ENCODE data around the gene IGF2BP1.

DNA sequence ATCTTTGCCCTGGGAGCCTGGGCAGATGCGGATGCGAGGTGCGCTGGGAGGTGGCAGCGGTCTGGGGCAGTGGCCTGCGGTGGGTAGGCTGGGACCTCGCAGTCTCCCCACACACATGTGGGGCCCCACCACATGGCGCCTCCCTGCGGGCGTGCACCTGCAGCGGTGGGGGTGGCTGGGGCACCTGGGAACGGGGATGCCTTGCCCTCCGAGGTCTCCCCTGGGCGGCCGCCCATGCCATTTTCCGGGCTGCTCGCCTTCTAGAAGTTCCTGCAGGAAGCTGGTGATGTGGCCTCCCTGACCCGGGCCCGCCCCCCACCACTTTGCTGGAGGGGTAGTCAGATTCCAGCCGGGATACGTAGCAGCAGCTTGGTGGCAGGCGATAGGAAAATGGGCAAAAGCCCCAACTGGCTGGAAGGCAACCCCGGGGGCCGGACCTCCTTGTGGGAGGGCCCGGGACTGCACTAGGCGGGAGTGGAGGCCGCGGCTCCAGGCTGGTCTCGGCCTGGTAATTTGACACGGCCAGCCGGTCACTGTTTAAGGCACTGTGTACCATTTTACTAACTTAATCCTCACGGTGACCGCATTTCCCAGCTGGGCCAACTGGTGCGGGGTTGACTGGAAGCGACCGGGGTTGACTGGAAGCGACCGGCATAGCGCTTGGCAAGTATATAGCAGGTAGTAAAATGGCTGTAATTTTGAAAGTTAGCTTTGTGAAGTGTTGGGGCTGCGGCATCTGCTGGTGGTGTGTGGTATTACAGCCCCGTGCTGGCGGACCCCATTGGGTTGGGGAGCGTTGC lies 38.5 kb downstream of the IGF2BP1 start:
- no peak for TF ChIP-seq CHD2 (IDR thresholded peaks at IDR 0.05; ENCODE audit: low read length)
- no peak; the same call in 1 of the 2 replicates for TF ChIP-seq POLR2AphosphoS5 (IDR thresholded peaks at IDR 0.05; ENCODE audit: low read depth, low read length)
